ENCODE data around the gene CCDC181. TPM values are rescaled to one million over a fixed set of nuclear protein-coding genes. Genes with fewer than 3 reads are reported as not detected.
A peak's percentile ranks its signal among the peaks of the same experiment; 100 is the strongest.
"Not testable (repeated sequence)": the region's sequence is repeated elsewhere in the genome, so short reads cannot be mapped to it uniquely, and the experiment has no call there.

CCDC181 gene
- total RNA-seq, 1 donor from 2014 or later = 2.0 TPM

DNA sequence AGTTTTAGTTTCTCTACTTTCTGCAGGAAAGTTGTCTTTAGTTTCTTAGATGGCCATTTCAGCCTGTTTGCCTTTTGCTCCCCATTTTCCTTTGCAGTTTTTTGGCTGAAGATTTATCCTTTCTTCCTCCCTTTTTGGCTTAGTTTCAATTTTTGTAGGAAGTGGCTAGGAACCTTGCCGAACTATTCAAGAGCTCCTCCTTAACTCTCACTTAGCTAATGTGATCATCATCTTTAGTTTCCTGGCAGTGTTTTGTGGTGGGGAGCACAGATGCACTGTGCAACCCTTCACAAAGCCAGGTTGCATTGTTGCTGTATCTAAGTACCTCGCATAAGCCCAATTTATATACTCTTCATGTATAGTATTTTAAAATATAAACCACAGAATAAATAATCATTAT lies 28.8 kb upstream of the CCDC181 start:
- H3K4me3 ChIP-seq (ENCODE audit: low read depth, low read length) = no peak overlapping the region
- DNase-seq (ENCODE audit: low read depth) = no peak
- TF ChIP-seq CTCF (conservative IDR thresholded peaks at IDR 0.05; ENCODE audit: low read depth, low read length) = no peak

DNA sequence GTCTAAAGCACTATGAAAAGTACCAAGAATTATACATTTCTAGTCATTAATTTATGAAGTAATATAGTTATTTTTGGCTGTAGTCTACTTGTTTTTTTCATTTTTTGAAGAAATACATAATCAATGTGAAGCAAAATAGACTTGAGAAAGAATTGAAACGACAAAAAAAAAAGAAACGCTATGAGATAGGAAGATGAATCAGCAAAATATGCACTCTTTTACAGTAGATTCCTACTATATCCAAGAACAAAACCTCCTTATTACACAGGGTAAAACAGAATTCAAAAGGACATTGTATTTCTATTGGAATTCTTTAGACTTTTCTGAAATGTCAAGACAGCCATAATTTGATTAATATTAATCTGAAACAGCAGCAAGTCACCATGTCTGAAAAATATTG lies 25.6 kb upstream of the CCDC181 start:
- TF ChIP-seq CTCF (conservative IDR thresholded peaks at IDR 0.05; ENCODE audit: low read depth, low read length) = no peak
- no peak for DNase-seq (ENCODE audit: low read depth)

DNA sequence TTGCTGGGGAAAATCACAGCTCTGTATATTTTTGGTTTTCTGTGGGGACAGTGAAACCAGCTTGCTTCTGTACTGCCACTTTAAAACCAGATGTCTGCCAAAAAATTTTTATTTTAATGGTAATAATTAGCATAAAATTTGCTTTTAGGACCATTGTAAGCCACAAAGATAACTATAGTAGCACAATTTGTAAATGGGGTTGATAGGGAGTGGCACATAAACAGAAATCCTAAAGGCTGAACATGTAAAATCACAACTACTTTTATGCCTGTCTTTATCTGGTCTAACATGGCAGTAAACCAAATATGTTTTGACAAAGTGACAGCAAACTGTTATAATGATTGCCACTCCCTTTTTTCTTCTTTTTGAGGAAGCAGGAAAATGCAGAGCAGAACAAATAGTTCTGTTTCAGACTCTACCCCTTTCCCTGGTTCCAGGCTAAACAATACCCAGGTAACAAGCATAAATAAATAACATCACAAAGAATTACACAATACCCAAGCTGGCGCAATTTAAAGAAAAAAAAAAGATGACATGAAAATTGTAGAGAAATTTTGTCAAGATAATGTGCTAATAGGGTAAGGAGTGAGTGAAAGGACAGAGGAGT lies 24.0 kb upstream of the CCDC181 start:
- no peak for TF ChIP-seq CTCF (conservative IDR thresholded peaks at IDR 0.05; ENCODE audit: low read depth, low read length)
- no peak for DNase-seq (ENCODE audit: low read depth)
- no peak overlapping the region for H3K4me3 ChIP-seq (ENCODE audit: low read depth, low read length)

More for the DNA sequence above, 25.6 kb upstream of the CCDC181 start:
- H3K4me3 ChIP-seq (ENCODE audit: low read depth, low read length) = no peak overlapping the region

- DNase-seq (ENCODE audit: low read depth) = no peak
- no peak for TF ChIP-seq CTCF (conservative IDR thresholded peaks at IDR 0.05; ENCODE audit: low read depth, low read length)
- no peak overlapping the region for H3K4me3 ChIP-seq (ENCODE audit: low read depth, low read length)
Measured at GRCh38 chr1:169443923-169444322, 16.6 kb upstream of the CCDC181 start.

GRCh38 chr1:169426174-169426705 lies 1.0 kb downstream of the CCDC181 start:
- no peak for DNase-seq (ENCODE audit: low read depth)
- H3K4me3 ChIP-seq (ENCODE audit: low read depth, low read length) = peak overlapping the region; percentile 83
- no peak for TF ChIP-seq CTCF (conservative IDR thresholded peaks at IDR 0.05; ENCODE audit: low read depth, low read length)

DNA sequence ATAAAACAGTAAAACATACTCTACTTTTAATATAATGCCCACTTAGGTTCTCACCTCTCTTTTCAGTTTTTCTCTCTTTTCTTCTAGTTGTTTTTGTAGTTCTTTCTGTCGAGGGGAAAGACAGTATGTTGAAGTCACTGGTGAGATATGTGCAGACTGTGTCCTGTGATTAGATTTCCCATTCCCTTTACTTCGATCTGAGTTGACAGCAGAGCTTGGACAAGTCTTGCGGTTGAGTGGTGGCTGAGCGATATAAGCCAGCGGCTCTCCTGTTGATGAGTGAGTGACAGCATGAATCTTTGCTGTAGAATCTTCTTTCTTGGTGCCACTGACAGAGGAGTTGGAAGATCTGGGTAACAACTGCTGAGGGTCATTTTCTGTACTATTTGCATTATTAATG lies 6.0 kb downstream of the CCDC181 start:
- no peak for DNase-seq (ENCODE audit: low read depth)
- no peak overlapping the region for H3K4me3 ChIP-seq (ENCODE audit: low read depth, low read length)
- TF ChIP-seq CTCF (conservative IDR thresholded peaks at IDR 0.05; ENCODE audit: low read depth, low read length) = no peak

DNA sequence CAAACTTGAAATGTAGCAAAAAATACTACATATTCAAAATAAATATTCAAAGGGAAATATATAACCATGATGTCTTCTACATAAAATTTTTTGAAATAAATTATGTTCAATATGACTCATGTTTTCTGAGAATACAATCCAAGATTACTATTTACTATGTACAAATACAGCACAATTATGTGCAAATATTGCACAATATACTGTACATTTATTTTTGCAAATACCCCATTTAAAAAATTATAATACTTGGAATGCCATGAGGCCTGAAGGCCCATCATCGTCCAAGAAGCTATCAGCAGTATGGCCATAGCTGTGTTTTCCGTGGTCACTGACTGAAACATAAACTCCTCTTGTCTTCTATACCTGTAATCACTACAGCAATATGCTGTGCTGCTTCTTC lies 12.3 kb downstream of the CCDC181 start:
- no peak for DNase-seq (ENCODE audit: low read depth)
- no peak for TF ChIP-seq CTCF (conservative IDR thresholded peaks at IDR 0.05; ENCODE audit: low read depth, low read length)
- H3K4me3 ChIP-seq (ENCODE audit: low read depth, low read length) = no peak overlapping the region

GRCh38 chr1:169408340-169408739 lies 18.9 kb downstream of the CCDC181 start:
- not testable (repeated sequence) for H3K4me3 ChIP-seq (ENCODE audit: low read depth, low read length); DNase-seq (ENCODE audit: low read depth)

GRCh38 chr1:169402578-169402977 lies 24.7 kb downstream of the CCDC181 start:
- DNase-seq (ENCODE audit: low read depth) = not testable (repeated sequence)

More at GRCh38 chr1:169402578-169402977, 24.7 kb downstream of the CCDC181 start:
- H3K4me3 ChIP-seq (ENCODE audit: low read depth, low read length) = not testable (repeated sequence)
